Endothelial cell of umbilical vein (primary cell): ENCODE measurements around the gene C11orf21.

ENCODE experiments used
- CTCF ChIP-seq, 2 donors: IDR thresholded peaks; 1 replicate in 1 of 2; 2 replicates in 1 of 2; pipeline ENCODE4 v1.5.1; 2011; ENCODE audit warnings: low read length in 2 of 2, mild to moderate bottlenecking in 2 of 2, moderate library complexity in 2 of 2, control low read depth in 1 of 2, inconsistent platforms in 1 of 2, low read depth in 1 of 2; ENCODE audit not compliant: insufficient read depth in 1 of 2; ENCODE audit errors: extremely low read depth in 1 of 2
- EZH2 ChIP-seq: IDR thresholded peaks from 2 replicates; pipeline ENCODE4 v1.6.1; 2012; ENCODE audit warnings: borderline replicate concordance, low read depth, mild to moderate bottlenecking, moderate library complexity, low read length, inconsistent platforms; ENCODE audit not compliant: severe bottlenecking
- FOS ChIP-seq: IDR thresholded peaks from 2 replicates; pipeline ENCODE4 v1.6.1; 2011; ENCODE audit warnings: mild to moderate bottlenecking, low read length, moderate library complexity, borderline replicate concordance; ENCODE audit not compliant: insufficient read depth
- GATA2 ChIP-seq: IDR thresholded peaks from 2 replicates; pipeline ENCODE4 v1.7.0; 2011; ENCODE audit warnings: low read depth, mild to moderate bottlenecking, moderate library complexity, mixed read lengths, low read length; ENCODE audit not compliant: insufficient read length, insufficient read depth
- JUN ChIP-seq: IDR thresholded peaks from 2 replicates; pipeline ENCODE4 v1.6.1; 2011; ENCODE audit warnings: borderline replicate concordance, low read depth; ENCODE audit not compliant: insufficient read length, insufficient read depth
- MAX ChIP-seq: IDR thresholded peaks from 2 replicates; pipeline ENCODE4 v1.6.1; 2011; ENCODE audit not compliant: insufficient read depth, insufficient read length
- MYC ChIP-seq: IDR thresholded peaks from one replicate; pipeline ENCODE4 v1.6.1; 2011; ENCODE audit warnings: mild to moderate bottlenecking, low read depth, low read length
- POLR2A ChIP-seq: IDR thresholded peaks from 2 replicates; pipeline ENCODE4 v1.6.1; 2012; ENCODE audit warnings: low read depth, mild to moderate bottlenecking, control low read depth, low read length
- POLR2AphosphoS5 ChIP-seq: IDR thresholded peaks from 2 replicates; pipeline ENCODE4 v1.6.1; 2012; ENCODE audit warnings: low read depth, mild to moderate bottlenecking, control low read depth, low read length, moderate library complexity; ENCODE audit not compliant: insufficient read depth

- TF ChIP-seq POLR2A (no peak), CTCF (IDR thresholded peaks at IDR 0.05; ENCODE audit: extremely low read depth in 1 of 2, insufficient read depth in 1 of 2, low read depth in 1 of 2, low read length in 2 of 2) (no peak), JUN (no peak), POLR2AphosphoS5 (no peak), MYC (no peak), EZH2 (no peak), MAX (no peak), FOS (no peak), GATA2 (no peak)
Observed at GRCh38 chr11:2275334-2276279, 26.1 kb downstream of the C11orf21 start.
